H1 (cell line): ENCODE data around the gene DCDC2C.
A peak's percentile ranks its signal among the peaks of the same experiment; 100 is the strongest.

ENCODE experiments used
- BRCA1 ChIP-seq: IDR thresholded peaks from 2 replicates; pipeline ENCODE4 v1.6.1; 2012; ENCODE audit warnings: low read depth, low read length, improper control_type of control experiment
- CEBPB ChIP-seq: IDR thresholded peaks from 2 replicates; pipeline ENCODE4 v1.6.1; 2012; ENCODE audit warnings: low read depth, low read length
- CREB1 ChIP-seq: IDR thresholded peaks from 2 replicates; pipeline ENCODE4 v1.6.1; 2012; ENCODE audit warnings: inconsistent platforms
- CTCF ChIP-seq, 3 experiments: IDR thresholded peaks; 1 replicate in 2 of 3; 2 replicates in 1 of 3; pipeline versions ENCODE4 v1.5.1 to v1.6.1; 2011; ENCODE audit warnings: low read length in 3 of 3, mild to moderate bottlenecking in 3 of 3, inconsistent platforms in 2 of 3, low read depth in 1 of 3, moderate library complexity in 1 of 3; ENCODE audit not compliant: insufficient read depth in 1 of 3; ENCODE audit errors: control extremely low read depth in 1 of 3
- FOSL1 ChIP-seq: IDR thresholded peaks from 2 replicates; pipeline ENCODE4 v1.6.1; 2011; ENCODE audit warnings: mild to moderate bottlenecking, low read depth, low read length, moderate library complexity; ENCODE audit not compliant: insufficient read depth
- NRF1 ChIP-seq: IDR thresholded peaks from 2 replicates; pipeline ENCODE4 v1.6.1; 2011; ENCODE audit warnings: mild to moderate bottlenecking, low read depth, low read length, improper control_type of control experiment
- POLR2A ChIP-seq, 2 experiments: IDR thresholded peaks; 1 replicate in 1 of 2; 2 replicates in 1 of 2; pipeline ENCODE4 v1.6.1; 2011; ENCODE audit warnings: low read depth in 2 of 2, low read length in 2 of 2, mild to moderate bottlenecking in 2 of 2; ENCODE audit errors: control extremely low read depth in 1 of 2
- RNF2 ChIP-seq: fragments of 200-900, 300-1000 bp; sonication (generic); IDR thresholded peaks from 2 replicates; pipeline ENCODE4 v1.7.1; 2016; ENCODE audit warnings: borderline replicate concordance, low read depth, mild to moderate bottlenecking, antibody characterized with exemption, low read length; ENCODE audit not compliant: poor library complexity, severe bottlenecking; ENCODE audit errors: missing control alignments
- RXRA ChIP-seq: IDR thresholded peaks from 2 replicates; pipeline ENCODE4 v1.6.1; 2011; ENCODE audit warnings: low read depth, mild to moderate bottlenecking, low read length, moderate library complexity; ENCODE audit not compliant: insufficient read depth
- SUZ12 ChIP-seq: fragments of 200-600 bp; sonication (generic); IDR thresholded peaks from 2 replicates; pipeline ENCODE4 v1.6.1; 2012; ENCODE audit warnings: mild to moderate bottlenecking, inconsistent platforms, low read length, moderate library complexity, mixed read lengths
- YY1 ChIP-seq: IDR thresholded peaks from 2 replicates; pipeline ENCODE4 v1.6.1; 2011; ENCODE audit warnings: low read depth, mild to moderate bottlenecking, low read length
- TF ChIP-seq, protein P1 (sequence below): IDR thresholded peaks from 2 replicates; pipeline ENCODE4 v1.6.1; 2012; ENCODE audit warnings: inconsistent platforms

DNA sequence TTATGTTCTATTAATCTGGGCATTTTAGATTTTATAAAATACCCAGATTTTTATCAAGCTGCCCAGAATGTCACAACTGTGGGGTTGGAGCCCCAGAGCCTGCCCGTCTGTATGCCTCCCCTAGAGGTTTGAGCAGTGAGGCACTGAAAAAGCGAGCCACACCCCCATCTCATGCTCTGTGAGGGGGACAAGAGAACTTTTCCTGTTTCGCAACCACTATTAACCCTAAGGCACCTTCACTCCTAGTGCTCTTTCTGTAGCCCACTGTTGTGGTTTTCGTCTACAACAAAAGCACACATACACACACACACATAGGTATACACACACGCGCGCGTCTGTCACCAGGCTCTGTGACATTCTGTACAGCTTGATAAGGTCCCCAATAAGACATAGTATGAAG is 38.0 kb downstream of the DCDC2C start:
- TF ChIP-seq RXRA (no peak), CTCF (IDR thresholded peaks at IDR 0.05; ENCODE audit: control extremely low read depth in 1 of 3, insufficient read depth in 1 of 3, low read depth in 1 of 3, low read length in 3 of 3) (no peak), CEBPB (peak; percentile 77), NRF1 (no peak), RNF2 (no peak), BRCA1 (no peak), SUZ12 (no peak), CREB1 (no peak), POLR2A (IDR thresholded peaks at IDR 0.05; ENCODE audit: control extremely low read depth in 1 of 2, low read depth in 2 of 2, low read length in 2 of 2) (no peak), YY1 (no peak), FOSL1 (no peak)
- TF ChIP-seq, protein P1, sequence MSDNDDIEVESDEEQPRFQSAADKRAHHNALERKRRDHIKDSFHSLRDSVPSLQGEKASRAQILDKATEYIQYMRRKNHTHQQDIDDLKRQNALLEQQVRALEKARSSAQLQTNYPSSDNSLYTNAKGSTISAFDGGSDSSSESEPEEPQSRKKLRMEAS: no peak
